Loucy (cell line): ENCODE data around the gene ASB13.

Experiments used
- CTCF ChIP-seq: fragments of 200-600 bp; sonication (generic); conservative IDR thresholded peaks from 2 replicates; pipeline ENCODE4 v1.5.1; 2014; ENCODE audit warnings: mild to moderate bottlenecking, antibody characterized with exemption, low read length
- EZH2phosphoT487 ChIP-seq: fragments of 200-600 bp; IDR thresholded peaks from 2 replicates; pipeline ENCODE4 v1.6.1; 2018; ENCODE audit warnings: antibody characterized with exemption, mild to moderate bottlenecking, moderate library complexity, borderline replicate concordance

DNA sequence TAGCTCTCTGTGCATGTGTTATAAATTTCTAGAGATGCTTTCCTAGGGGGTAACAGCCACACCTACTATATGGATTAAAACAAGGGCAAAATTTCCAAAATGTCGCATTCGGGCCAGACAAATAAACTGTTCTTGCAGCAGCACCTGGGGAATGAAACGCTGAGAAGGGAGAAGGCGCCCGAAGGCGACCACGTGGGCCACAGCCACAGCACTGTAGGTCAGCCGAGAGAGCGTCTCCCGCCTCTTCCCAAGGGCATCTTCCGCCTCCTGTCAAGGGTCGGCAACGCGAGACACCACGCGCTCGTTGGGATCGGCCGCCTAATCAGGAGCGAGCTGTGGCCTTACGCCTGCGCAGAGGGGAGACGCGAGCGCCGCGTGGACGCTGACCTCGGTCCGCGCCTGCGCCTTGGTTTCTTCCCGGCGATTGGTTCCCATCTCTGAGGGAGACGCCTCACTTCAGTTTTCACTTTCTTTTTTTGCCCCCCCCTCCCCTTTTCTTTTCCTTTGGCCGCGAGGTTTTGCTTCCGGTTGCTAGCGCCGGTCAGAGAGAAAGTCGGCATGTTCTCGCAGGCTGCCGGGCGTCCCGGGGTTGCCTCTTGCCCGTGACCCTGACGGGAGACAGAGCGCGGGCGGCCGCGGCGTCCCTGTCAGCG, 18.0 kb upstream of the ASB13 start, which contains the start of gene TASOR2:
- TF ChIP-seq CTCF (no peak), EZH2phosphoT487 (no peak)
